Measurements from ENCODE around the gene RNF44. TPM values are rescaled to one million over a fixed set of nuclear protein-coding genes. Genes with fewer than 3 reads are reported as not detected.

Gene RNF44
- total RNA-seq, 1 donor from 2014 or later: 53.0 TPM

DNA sequence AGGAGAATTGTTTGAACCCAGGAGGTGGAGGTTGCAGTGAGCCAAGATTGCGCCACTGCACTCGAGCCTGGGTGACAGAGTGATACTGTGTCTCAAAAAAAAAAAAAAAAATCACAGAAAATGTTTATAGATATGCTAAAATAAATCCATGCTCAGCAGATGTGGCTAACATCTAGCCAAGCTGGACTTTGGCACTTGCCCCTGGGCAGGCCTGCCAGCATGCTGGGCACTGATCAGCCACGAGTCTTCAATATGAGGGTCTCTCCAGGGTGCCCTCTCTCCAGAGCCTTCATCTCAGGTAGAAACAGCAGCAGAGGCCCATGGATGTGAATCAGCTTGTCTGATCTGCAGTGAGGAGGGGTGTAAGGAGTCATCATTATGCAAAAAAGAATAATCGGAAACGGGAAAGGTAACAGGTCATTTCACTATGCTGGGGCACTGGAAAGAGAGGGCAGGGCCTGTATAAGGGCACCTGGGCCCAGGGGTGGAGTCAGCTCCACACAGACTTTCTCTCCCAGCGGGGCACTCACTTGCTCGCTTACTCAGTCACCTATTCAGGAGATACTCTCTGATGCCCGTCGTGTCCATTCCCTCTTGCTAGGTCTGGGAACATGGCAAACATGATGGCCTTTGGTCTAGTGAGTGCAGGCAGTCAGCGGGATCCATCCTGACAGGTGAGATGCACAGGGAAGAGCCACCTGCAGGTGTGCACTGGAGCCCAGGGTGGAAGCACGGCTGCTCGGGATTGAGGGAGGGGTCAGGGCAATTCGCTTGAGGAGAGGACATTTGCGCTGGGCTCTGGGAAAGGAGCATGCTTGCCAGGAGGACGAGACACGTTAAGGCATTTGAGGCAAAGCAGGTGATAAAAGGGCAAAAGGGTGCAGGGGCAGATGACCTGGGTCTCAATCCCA, 17.1 kb downstream of the RNF44 start:
- Mint-ChIP-seq H3K4me3 (ENCODE audit: unreplicated experiment) (no peak overlapping the region), H3K27me3 (ENCODE audit: unreplicated experiment) (no peaks in the 10 kb centered on the region), H3K4me1 (ENCODE audit: unreplicated experiment) (no peaks in the 10 kb centered on the region), H3K36me3 (ENCODE audit: unreplicated experiment) (no peaks in the 10 kb centered on the region), H3K27ac (ENCODE audit: unreplicated experiment) (no peak overlapping the region), H3K9me3 (ENCODE audit: unreplicated experiment) (no peaks in the 10 kb centered on the region)
- DNase-seq (ENCODE audit: extremely low spot score, unreplicated experiment): no peak
- TF ChIP-seq, protein P1, sequence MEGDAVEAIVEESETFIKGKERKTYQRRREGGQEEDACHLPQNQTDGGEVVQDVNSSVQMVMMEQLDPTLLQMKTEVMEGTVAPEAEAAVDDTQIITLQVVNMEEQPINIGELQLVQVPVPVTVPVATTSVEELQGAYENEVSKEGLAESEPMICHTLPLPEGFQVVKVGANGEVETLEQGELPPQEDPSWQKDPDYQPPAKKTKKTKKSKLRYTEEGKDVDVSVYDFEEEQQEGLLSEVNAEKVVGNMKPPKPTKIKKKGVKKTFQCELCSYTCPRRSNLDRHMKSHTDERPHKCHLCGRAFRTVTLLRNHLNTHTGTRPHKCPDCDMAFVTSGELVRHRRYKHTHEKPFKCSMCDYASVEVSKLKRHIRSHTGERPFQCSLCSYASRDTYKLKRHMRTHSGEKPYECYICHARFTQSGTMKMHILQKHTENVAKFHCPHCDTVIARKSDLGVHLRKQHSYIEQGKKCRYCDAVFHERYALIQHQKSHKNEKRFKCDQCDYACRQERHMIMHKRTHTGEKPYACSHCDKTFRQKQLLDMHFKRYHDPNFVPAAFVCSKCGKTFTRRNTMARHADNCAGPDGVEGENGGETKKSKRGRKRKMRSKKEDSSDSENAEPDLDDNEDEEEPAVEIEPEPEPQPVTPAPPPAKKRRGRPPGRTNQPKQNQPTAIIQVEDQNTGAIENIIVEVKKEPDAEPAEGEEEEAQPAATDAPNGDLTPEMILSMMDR (IDR thresholded peaks at IDR 0.05): no peak

DNA sequence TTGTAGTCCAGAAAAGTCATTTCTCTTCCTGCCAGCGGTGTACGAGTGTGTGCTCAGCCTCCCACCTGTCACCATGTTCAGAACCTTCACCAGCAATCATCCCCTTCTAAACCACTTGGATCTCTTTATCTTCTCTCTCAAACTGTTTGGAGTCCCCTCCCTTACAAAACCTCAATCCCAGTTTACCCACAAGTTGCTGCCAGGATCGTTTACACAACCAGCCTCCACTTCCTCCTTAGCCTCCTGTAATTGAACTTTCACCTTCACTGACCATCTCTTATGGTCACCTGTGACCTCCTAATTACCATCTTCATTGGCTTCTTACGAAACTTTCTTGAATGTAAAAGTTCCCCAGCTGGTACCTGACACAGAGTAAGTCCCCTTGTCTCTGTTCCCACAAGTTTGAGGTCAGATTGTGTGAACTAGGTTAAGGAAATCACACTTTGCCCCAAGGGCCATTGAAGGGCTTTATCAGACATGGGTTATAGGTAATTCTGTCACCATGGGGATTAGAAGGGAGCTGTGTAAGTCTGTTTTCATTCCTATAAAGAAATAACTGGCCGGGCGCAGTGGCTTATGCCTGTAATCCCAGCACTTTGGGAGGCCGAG, 20.0 kb downstream of the RNF44 start:
- TF ChIP-seq, protein P1 (IDR thresholded peaks at IDR 0.05): no peak
- Mint-ChIP-seq H3K27ac (ENCODE audit: unreplicated experiment) (no peak overlapping the region), H3K4me3 (ENCODE audit: unreplicated experiment) (no peak overlapping the region)

DNA sequence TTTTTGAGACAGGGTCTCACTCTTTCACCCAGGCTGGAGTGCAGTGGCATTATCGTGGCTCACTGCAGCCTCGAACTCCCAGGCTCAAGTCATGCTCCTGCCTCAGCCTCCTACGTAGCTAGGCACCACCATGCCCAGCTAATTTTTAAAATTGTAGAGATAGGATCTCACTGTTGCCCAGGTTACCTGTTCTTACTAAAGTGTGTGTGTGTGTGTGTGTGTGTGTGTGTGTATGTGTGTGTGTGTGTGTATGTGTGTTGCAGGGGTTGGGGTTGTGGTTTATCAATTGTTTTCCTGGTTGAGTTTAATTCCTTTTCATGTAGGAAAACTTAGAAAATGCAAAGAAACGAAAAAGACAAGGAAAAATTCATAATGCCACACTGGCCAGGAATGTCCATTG, 21.8 kb downstream of the RNF44 start:
- Mint-ChIP-seq H3K4me1 (ENCODE audit: unreplicated experiment) (no peaks in the 10 kb centered on the region), H3K9me3 (ENCODE audit: unreplicated experiment) (no peaks in the 10 kb centered on the region), H3K27me3 (ENCODE audit: unreplicated experiment) (no peaks in the 10 kb centered on the region), H3K4me3 (ENCODE audit: unreplicated experiment) (no peak overlapping the region), H3K36me3 (ENCODE audit: unreplicated experiment) (no peaks in the 10 kb centered on the region), H3K27ac (ENCODE audit: unreplicated experiment) (no peak overlapping the region)
- TF ChIP-seq, protein P1 (IDR thresholded peaks at IDR 0.05): no peak
- no peak for DNase-seq (ENCODE audit: extremely low spot score, unreplicated experiment)

More for the DNA sequence above, 20.0 kb downstream of the RNF44 start:
- DNase-seq (ENCODE audit: extremely low spot score, unreplicated experiment): no peak
- H3K4me1 Mint-ChIP-seq (ENCODE audit: unreplicated experiment): no peaks in the 10 kb centered on the region
- no peaks in the 10 kb centered on the region for H3K27me3 Mint-ChIP-seq (ENCODE audit: unreplicated experiment)
- no peaks in the 10 kb centered on the region for H3K36me3 Mint-ChIP-seq (ENCODE audit: unreplicated experiment)
- H3K9me3 Mint-ChIP-seq (ENCODE audit: unreplicated experiment): no peaks in the 10 kb centered on the region

DNA sequence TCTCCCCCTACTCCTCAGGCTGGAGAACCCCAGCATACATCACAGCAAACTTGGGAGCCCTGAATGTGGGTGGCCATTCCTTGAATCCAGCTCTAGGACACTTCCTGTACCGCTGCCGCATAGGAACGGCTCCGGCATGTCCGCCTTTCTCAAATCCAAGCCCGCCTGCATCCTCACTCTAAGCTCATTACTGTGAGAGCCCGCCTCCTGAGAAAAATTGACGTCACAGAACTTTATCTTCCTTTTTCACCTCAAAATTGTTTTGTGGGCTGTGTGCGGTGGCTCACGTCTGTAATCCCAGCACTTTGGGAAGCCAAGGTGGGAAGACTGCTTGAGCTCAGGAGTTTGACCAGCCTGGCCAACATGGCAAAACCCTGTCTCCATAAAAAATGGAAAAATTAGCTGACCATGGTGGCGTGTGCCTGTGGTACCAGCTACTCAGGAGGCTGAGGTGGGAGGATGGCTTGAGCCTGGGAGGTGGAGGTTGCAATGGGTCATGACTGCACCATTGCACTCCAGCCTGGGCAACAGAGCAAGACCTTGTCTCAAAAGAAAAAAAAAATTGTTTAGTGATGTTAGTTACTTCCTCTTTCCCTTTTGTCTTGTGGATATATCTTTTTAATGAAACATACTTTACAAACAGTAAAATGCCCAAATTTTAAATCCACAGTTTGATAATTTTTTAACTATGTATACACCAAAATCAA, 22.8 kb downstream of the RNF44 start:
- Mint-ChIP-seq H3K4me3 (ENCODE audit: unreplicated experiment) (no peak overlapping the region), H3K27me3 (ENCODE audit: unreplicated experiment) (no peaks in the 10 kb centered on the region), H3K4me1 (ENCODE audit: unreplicated experiment) (no peaks in the 10 kb centered on the region), H3K36me3 (ENCODE audit: unreplicated experiment) (peaks cover 8% of the 10 kb centered on the region), H3K9me3 (ENCODE audit: unreplicated experiment) (no peaks in the 10 kb centered on the region), H3K27ac (ENCODE audit: unreplicated experiment) (no peak overlapping the region)
- TF ChIP-seq, protein P1 (IDR thresholded peaks at IDR 0.05): no peak
- DNase-seq (ENCODE audit: extremely low spot score, unreplicated experiment): no peak

DNA sequence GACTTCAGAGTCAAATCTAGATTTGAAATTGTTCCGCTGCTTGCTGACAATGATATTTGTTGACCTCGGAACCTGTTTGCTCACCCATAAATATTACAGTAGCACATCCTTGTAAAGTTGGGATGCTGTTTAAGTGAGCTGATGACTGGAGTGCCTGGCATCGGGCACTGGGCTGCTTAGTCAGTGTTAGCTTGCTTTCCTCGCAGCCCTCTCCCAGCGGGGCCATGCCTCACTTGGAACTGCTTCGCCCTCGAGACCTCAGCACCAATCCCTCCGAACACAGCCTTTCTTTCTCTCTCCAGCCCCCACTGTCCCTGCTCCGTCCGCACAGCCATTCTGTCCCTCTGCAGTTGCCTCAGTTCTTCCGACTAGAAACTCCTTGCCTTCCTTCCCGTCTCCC, 23.4 kb downstream of the RNF44 start:
- H3K36me3 Mint-ChIP-seq (ENCODE audit: unreplicated experiment): peaks cover 14% of the 10 kb centered on the region
- H3K4me3 Mint-ChIP-seq (ENCODE audit: unreplicated experiment): no peak overlapping the region
- no peaks in the 10 kb centered on the region for H3K27me3 Mint-ChIP-seq (ENCODE audit: unreplicated experiment)
- H3K9me3 Mint-ChIP-seq (ENCODE audit: unreplicated experiment): no peaks in the 10 kb centered on the region
- no peak overlapping the region for H3K27ac Mint-ChIP-seq (ENCODE audit: unreplicated experiment)
- no peaks in the 10 kb centered on the region for H3K4me1 Mint-ChIP-seq (ENCODE audit: unreplicated experiment)
- TF ChIP-seq, protein P1 (IDR thresholded peaks at IDR 0.05): no peak
- DNase-seq (ENCODE audit: extremely low spot score, unreplicated experiment): no peak

All from osteocyte (in vitro differentiated cells).